GM19193 (cell line): Measurements from ENCODE around the gene CKMT2.
A peak's percentile ranks its signal among the peaks of the same experiment; 100 is the strongest.

Experiments used
- POLR2A ChIP-seq: IDR thresholded peaks from 4 replicates; pipeline ENCODE4 v1.6.1; 2011; ENCODE audit not compliant: insufficient read depth, insufficient read length; ENCODE audit errors: extremely low read depth

The CKMT2 gene

GRCh38 chr5:81254886-81255559 is 21.9 kb downstream of the CKMT2 start:
- no peak for TF ChIP-seq POLR2A

DNA sequence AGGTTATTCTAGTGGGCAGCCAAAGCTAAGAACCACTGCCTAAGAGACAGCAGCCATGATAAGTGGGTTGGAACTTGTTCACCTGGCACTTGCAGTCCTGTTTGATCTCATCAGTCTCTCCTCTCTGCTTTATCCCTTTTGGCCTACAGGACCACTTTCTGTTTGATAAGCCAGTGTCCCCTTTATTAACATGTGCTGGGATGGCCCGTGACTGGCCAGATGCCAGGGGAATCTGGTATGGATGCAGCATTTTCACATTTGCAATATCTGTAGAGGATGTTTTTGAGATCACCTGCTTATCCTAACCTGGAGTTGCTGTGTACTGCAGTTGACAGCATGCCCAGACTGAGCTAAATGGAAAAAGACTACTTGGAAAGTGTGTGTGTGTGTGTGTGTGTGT is 23.6 kb downstream of the CKMT2 start:
- no peak for TF ChIP-seq POLR2A

DNA sequence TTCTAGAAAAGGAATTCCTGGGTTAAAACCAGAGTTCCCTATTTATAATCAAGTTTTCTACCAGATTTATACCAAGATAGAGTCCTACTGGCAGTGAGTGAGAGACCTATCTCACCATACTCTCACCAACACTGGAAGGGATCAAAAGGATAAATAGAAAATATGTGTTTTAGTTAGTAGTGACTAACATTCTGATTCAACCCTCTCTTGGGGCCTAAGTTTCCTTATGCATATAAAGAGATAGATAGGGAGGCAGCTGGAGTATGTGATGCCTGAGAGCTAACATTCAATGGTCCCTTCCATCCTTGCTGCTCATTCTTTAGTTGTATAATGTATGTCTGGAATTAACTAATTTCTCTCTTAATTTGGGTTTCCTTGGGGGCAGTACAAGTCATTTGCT is 32.0 kb downstream of the CKMT2 start:
- TF ChIP-seq POLR2A = no peak

- TF ChIP-seq POLR2A = no peak
Observed at GRCh38 chr5:81268521-81269196, 35.5 kb downstream of the CKMT2 start.

DNA sequence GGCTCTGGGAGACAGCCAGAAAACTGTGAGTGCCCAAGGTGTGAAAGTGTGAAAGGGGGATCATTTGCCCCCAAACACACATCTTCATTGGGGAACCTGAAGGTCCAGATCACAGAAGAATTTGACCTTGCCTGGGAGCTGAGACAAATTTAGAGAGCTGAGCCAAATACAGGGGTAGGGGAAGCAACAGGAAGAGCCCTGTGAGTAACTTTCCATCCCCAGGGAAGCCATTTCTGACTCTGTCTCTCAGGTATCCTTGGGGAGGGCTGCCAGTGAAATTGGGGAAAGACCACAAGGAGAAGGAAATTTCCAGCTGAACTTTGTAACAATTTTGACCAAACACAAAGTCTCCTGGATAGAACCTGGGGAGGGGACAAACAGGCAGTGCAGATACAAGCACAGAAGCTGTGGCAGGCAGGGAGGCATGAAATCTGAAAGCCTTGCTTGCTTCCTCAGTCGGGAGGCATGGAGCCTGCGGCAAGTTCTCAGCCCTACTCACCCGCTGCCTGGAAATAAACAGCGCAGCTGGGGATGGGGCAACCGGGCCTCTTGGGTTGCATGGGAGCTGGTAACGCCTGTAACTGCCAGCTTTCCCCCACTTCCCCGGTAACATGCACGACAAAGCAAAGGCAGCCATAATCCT is 36.8 kb downstream of the CKMT2 start:
- no peak for TF ChIP-seq POLR2A

GRCh38 chr5:81283976-81284375 is 50.9 kb downstream of the CKMT2 start:
- TF ChIP-seq POLR2A = no peak

DNA sequence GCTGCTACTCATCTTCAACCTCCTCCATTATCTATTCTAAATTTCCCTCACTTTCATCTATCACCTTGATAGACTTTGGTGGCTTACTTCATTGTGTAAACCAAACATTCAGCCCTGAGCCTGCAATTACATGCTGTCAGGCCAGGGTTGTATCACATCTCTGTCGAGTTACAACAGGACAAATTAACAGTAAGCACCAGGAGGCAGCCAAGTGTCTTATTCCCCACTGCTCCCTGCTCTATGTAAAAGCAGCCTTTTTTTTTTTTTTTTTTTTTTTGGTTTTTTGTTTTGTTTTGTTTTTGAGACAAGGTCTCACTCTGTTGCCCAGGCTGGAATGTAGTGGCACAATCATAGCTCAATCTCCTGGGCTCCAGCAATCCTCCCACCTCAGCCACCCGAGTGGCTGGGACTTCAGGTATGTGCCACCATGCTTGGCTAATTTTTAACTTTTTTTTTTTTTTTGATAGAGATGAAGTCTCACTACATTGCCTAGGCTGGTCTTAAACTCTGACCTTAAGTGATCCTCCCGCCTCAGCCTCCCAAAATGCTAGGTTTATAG is 53.0 kb downstream of the CKMT2 start:
- TF ChIP-seq POLR2A = no peak

GRCh38 chr5:81288021-81288433 is 54.9 kb downstream of the CKMT2 start:
- TF ChIP-seq POLR2A = no peak

DNA sequence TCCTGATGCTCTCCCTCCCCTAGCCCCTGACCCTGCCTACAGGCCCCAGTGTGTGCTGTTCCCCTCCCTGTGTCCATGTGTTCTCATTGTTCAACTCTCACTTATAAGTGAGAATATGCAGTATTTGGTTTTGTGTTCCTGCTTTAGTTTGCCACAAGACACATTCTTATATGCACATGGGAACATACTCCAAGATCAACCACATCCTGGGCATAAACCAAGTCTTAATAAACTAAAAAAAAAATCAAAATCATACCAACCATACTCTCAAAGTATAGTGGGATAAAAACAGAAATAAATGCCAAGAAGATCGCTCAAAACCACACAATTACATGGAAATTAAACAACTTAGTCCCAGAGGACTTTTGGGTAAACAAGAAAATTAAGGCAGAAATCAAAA is 57.0 kb downstream of the CKMT2 start:
- TF ChIP-seq POLR2A = no peak

DNA sequence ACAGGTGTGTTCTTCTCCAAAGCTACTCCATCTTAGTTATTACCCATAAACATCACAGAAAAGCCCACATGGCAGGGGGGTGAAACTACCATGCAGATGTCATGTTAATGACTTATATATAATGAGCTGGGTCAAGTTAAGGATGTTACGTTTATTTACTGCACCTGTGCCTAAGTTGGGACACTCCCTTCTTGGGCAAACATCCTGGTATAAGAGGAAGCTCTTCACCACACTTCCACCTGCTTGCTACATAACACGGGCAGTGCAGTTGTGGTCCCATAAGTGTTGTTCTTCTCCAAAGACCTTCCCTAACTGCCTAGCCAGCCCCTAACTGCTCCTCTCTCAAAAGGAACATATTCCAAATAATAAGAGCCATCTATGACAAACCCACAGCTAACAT is 59.0 kb downstream of the CKMT2 start:
- no peak for TF ChIP-seq POLR2A

DNA sequence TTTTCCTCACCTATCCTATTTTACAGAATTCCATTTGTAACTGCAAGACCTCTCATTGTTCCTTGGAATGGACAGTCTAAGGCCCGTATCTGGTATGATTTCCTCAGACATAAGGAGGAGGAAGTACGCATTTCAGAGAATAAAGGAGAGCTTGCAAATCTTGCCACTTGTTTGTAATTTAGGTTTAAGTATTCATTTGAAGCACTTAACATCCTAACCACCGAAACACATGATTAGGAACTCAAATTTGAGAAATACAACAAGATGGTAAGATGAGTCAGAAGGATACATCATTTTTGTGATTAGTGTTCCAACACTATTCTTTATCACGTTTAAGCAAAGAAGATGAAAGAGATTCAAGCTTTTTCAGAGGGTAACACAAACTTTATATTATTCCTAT is 64.4 kb downstream of the CKMT2 start:
- no peak for TF ChIP-seq POLR2A

DNA sequence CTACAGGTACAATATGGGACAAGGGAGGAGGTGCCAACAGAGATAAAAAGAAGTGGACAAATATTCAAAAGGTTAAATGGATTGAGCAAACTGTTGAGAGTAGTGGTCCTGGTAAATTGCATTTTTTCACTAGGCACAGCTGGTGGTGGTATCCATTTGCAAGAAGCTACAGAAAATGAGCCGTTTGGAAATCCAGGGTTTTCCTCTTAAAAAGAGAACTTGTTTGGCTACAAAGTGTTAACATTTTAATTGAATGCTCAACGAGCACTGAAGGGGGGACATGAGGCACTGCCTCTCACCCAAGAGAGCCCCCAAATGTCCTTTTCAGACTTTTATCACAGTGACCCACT is 67.8 kb downstream of the CKMT2 start:
- no peak for TF ChIP-seq POLR2A

DNA sequence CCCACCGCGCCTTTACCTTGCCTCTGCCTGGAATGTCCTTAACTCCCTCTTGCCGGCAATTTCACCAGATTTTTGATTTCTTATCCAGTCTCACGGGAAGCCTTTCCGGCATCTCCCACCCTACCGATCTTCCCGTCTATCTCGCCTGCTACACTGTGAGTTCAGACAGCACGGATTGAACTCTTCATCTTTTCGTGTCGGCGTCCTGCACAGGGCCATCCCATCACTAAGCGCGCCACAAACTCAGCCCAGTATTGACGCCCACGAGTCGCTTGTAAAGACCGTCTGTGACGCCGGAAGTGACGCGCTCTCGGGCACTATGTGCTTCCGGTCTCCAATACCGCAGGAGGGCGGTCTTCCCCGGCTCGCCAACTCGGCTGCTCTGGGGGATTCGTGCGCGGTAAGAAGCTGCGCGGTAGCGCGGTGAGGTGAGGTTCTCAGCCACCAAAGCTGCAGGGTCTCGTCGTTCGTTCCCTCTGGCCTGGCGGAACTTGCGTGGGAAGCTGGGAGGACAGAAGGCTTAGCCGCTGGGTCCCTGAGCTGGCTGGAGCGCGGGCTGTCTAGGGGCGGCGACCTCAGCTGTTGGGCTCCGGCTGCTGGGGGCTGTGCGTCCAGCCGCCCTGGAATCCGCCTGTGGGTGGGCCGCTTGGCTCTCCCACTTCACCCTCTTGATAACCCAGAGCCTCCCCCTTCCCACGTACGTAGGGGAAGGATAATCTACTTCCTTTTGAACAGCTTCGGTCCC is 68.3 kb downstream of the CKMT2 start, which contains the start of gene ZCCHC9:
Gene ZCCHC9 (plus strand): TSS at position 317 of the 745 bp plus-strand sequence. CDS start 3,171 bp downstream, outside the sequence.
- TF ChIP-seq POLR2A = peak; percentile 96

- no peak for TF ChIP-seq POLR2A
Observed at GRCh38 chr5:81302596-81302995, 69.5 kb downstream of the CKMT2 start.

DNA sequence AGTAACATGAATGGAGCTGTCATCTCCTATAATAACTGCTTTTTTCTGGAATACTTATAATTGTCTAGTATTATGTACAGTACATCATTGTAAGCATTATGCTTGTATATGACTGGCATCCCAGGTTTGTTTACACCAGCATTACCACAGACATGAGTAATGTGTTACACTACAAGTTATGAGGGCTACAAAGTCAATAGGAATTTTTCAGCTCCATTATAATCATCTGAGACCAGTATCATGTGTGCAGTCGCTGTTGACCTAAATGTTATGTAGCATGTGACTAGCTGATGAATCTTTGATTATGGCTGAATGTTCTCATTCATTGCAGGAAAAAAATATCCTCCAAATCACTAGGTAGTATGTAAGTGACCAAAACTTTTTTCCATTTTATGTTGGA is 70.4 kb downstream of the CKMT2 start:
- TF ChIP-seq POLR2A = no peak
